A549 (cell line): ENCODE data around the gene CA10.

ENCODE experiments used
- EHMT2 ChIP-seq: fragments of 200-600 bp; sonication (generic); IDR thresholded peaks from 2 replicates; pipeline ENCODE4 v1.6.1; 2016; ENCODE audit warnings: antibody characterized with exemption, low read depth, mild to moderate bottlenecking, moderate library complexity
- MYC ChIP-seq: IDR thresholded peaks from 2 replicates; pipeline ENCODE4 v1.6.1; 2012; ENCODE audit warnings: mild to moderate bottlenecking, inconsistent platforms, low read length, improper control_type of control experiment, borderline replicate concordance
- POLR2A ChIP-seq: IDR thresholded peaks from 2 replicates; pipeline ENCODE4 v1.6.1; 2012; ENCODE audit warnings: mild to moderate bottlenecking, low read length
- RARB ChIP-seq: fragments of 250-450 bp; sonication (Bioruptor Pico); IDR thresholded peaks from 2 replicates; pipeline ENCODE4 v1.8.0; 2021; ENCODE audit warnings: mild to moderate bottlenecking, moderate library complexity
- TF ChIP-seq, protein P1 (sequence below): fragments of >200 bp; sonication (Bioruptor Twin); formaldehyde crosslinking; IDR thresholded peaks from 3 replicates; pipeline ENCODE4 v1.5.1; 2016

DNA sequence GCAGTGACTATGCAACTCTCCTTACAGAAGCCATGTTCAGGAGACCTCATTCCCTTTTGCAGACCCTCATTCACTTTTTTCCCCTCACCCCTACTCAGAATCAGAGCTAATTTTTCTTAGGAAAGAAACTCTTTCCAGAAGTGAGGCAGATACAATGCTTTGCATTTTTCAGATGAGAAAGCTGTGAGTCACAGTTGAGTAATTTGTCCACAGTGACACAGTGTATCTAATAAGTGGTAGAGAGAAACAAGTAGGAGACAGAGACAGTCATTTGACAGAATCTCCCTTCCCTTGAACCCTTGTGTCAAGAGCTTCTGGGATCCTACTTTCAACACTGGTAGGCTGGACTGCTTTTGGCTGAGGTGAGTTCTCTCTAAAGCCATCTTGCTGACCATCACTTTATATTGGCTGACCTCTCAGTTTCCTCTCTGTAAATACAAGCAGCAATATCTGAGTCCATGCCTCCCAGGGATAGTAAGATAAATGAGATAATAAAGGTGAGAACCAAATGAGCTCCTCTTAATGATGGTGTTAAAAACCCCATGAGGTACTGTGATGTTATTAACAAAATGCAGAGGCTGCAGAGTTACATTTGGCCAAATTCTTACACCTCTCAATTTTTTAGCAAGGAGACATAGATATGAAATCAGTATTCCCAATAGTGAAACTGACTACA is 130.8 kb downstream of the CA10 start:
- TF ChIP-seq EHMT2 = no peak
- TF ChIP-seq POLR2A = no peak
- TF ChIP-seq, protein P1, sequence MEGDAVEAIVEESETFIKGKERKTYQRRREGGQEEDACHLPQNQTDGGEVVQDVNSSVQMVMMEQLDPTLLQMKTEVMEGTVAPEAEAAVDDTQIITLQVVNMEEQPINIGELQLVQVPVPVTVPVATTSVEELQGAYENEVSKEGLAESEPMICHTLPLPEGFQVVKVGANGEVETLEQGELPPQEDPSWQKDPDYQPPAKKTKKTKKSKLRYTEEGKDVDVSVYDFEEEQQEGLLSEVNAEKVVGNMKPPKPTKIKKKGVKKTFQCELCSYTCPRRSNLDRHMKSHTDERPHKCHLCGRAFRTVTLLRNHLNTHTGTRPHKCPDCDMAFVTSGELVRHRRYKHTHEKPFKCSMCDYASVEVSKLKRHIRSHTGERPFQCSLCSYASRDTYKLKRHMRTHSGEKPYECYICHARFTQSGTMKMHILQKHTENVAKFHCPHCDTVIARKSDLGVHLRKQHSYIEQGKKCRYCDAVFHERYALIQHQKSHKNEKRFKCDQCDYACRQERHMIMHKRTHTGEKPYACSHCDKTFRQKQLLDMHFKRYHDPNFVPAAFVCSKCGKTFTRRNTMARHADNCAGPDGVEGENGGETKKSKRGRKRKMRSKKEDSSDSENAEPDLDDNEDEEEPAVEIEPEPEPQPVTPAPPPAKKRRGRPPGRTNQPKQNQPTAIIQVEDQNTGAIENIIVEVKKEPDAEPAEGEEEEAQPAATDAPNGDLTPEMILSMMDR = no peak
- no peak for TF ChIP-seq RARB
- no peak for TF ChIP-seq MYC
